ENCODE measurements around the gene MARVELD1.
"Not testable (repeated sequence)": the region's sequence is repeated elsewhere in the genome, so short reads cannot be mapped to it uniquely, and the experiment has no call there.

MARVELD1 gene

DNA sequence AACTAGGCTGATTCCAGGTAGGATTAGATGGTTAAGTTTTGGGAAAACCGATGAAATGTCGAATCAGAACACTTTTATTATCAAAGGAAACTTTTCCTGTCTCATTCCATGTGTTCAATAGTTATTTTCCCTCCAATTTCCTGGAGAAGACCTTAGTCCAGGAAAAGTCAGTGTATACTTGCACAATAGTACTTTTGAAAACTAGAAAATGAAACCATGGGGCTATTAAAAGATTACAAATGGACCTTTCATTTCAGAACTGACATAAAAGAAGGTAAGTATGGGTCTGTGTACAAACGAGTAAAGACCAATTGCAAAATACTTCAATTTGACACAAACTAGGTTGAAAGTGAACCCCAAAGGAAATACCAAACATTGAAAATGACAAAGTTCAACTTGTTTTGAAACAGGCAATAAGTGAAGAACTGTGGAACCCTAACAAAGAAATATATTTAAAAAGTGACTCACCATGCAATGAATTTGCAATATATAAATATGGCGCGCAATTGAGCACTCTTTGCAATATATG is 28.6 kb upstream of the MARVELD1 start:
- no peak for DNase-seq (ENCODE audit: low read depth in 1 of 2, low spot score in 1 of 2)
- in situ Hi-C loops (cut with HindIII; ENCODE audit: low pct_unique_long_range_greater_than_20kb, low sequenced_read_pairs), result no loop called here
- no peak for TF ChIP-seq JUND (IDR thresholded peaks at IDR 0.05; ENCODE audit: low read depth)

DNA sequence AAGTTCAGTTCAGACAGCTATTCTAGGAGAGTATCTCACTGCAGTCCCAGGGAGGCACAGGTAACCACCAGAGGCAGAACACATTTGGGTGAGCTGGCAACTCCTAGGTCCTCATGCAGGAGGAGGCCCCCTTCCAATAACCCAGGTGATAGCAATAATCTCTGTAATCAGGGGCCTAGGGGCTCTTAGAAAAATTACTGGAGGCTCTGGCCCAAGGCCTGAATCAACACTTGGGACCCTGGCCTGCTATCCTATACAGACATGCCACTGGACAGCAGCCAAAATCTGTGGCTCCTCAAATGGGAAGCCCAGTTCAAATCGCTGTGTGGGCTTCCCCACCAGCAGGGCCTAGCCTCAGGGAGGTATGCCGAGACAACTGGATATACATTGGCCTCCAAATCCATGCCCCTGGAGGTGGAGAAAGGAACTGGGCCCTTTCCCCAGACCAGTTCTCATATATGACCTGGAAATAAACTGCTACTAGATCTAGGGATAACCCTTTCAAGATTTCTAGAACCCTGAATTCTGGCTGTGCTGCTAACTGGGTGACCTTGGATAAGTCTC is 28.1 kb upstream of the MARVELD1 start:
- no peak for TF ChIP-seq JUND (IDR thresholded peaks at IDR 0.05; ENCODE audit: low read depth)
- peak in 1 of 2 experiments; percentile 63 for DNase-seq (ENCODE audit: low read depth in 1 of 2, low spot score in 1 of 2)
- in situ Hi-C loops (cut with HindIII; ENCODE audit: low pct_unique_long_range_greater_than_20kb, low sequenced_read_pairs), result no loop called here

DNA sequence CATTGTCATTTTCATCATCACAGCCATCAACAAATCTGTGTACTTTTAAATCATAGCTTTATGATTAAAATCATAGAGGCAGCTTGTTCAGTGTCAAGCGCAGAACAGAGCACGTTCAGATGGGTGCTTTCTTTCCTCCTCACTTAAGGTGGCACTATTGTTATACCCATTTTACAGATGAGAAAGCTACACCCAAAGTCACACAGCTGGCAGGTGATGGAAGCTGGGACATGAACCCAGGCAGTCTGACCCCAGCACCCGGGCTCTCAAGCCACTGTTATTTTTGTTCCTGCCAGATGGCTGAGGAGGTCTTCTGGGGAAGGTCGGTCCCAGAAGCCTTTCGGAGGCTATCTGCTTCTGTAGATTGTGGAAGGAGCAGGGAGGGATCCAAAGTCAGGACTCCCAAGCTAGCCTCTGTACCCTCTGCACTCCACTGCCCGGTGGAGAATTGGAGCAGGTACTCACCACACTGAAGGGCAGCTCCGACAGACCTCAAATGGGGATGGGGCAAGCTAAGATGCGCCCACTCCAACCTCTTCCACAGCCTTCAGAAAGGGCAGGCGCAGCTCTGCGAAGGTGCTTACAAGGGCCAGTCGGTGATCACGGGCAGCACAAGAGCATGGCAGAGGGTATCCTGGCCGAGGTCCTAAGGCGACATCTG is 27.1 kb upstream of the MARVELD1 start:
- no peak for TF ChIP-seq JUND (IDR thresholded peaks at IDR 0.05; ENCODE audit: low read depth)
- peak in 1 of 2 experiments; percentile 31 for DNase-seq (ENCODE audit: low read depth in 1 of 2, low spot score in 1 of 2)
- in situ Hi-C loops (cut with HindIII; ENCODE audit: low pct_unique_long_range_greater_than_20kb, low sequenced_read_pairs), result no loop called here

DNA sequence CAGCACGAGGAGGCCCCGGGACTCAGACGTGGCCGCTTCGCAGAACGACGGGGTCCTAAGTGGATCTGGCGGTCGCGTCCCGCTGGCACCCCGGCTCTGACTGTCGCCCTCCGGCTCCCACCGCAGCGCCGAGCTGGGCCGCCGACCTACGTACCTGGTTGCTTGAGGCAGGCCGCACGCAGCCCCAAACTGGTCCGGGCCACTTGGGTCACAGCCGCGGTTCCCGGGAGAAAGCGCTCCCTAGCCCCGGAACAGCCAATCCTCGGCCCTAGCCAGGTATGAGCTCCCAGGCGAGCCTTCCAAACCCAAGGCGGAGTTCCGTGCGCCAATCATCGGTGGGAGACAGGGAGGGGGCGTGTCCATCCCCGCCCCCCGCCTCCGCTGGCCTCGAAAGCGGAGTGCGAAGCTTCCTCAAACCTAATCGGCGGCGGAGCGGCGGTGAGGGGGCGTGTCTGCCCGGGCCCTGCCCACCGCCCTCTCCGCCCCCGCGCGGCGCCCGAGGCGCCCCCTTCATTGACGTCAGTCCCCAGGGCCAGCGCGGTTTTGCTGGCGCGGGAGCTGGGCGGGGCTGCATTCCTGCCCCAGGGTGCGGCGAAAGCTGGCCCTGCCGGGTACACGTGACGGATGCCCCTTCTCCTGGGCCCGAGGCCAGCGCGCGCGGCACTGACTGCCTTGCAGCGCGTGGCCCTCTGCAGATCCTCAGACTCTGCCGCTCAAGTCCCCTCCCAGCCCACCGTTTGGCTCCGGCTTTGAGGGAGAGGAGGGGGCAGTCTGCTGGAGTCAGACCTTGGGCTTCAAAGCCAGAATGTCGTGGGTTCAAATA is 26.4 kb upstream of the MARVELD1 start, which contains the start of gene AVPI1:
AVPI1 (minus strand) TSS at position 280 of the 823 bp plus-strand sequence. CDS start 7,336 bp downstream, outside the sequence.
- TF ChIP-seq JUND (IDR thresholded peaks at IDR 0.05; ENCODE audit: low read depth), result no peak
- in situ Hi-C loops (cut with HindIII; ENCODE audit: low pct_unique_long_range_greater_than_20kb, low sequenced_read_pairs), result no loop called here
- peak; percentile 98 to 99 for DNase-seq (ENCODE audit: low read depth in 1 of 2, low spot score in 1 of 2)

DNA sequence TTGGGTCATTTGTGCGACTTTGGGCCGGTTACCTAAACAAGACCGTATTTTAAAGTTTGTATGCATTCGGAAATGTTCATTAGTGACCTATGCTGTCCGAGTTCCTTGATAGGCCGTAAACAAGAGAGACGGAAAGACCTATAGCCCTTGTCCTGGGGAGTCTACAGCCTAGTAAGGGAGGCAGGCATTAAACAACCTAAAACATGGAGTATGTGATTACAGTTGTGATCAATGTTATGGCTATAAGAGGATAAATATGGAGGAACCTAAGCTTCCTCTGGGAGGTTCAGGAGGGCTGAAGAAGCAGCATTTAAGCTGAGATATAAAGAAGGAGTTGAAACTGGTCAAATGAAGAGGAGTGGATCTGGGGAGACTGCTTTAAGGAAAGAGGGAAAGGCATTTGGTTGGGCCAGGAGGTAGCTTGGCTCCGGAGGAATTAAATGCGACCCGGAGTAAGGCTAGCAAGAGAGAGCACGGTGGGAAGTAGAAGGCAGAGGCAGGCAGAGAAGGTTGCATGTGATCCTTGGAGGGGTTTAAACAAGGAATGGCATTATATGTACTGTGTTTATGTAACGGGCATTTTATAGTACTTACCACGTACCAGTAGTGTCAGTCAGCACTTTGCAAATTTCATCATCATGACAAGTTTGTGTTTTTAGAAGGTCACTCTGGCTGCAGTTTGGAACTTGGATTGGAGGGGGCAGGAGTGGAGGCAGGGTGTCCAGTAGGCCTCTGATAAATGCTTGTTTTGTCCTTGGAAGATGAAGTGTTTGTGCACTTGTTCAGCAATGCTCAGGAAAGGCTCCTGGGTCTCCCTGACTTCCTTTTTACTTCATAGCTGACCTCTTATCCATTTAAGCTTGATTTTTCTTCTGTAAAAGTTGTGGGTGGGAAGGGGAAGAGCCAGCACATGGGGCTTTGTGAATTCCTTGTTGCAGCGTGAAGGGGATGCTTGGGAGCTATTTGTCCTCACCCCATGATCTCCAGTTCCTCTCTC is 25.4 kb upstream of the MARVELD1 start:
- in situ Hi-C loops (cut with HindIII; ENCODE audit: low pct_unique_long_range_greater_than_20kb, low sequenced_read_pairs), result no loop called here
- DNase-seq (ENCODE audit: low read depth in 1 of 2, low spot score in 1 of 2), result no peak
- TF ChIP-seq JUND (IDR thresholded peaks at IDR 0.05; ENCODE audit: low read depth), result no peak

DNA sequence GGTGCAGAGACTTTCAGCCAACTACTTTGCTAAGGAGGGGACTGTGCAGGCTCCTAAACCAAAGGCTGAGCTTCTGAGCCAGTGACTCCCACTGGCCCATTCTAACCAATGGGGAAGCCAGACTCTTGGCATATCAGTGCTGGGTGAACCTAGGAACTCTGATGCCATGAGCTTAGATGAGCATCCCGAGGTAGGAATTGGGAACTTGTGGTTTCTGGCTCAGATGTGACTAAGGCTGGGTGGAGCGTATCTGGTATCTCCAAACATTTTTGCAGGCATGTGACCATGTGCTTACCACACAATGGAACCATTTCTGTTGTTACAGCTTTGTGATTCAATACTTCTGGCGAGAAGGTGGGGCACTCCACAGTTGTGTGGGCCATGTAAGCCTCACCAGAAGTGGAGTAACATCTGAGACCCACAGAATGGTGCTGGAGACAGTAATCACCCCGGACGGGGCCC is 23.9 kb upstream of the MARVELD1 start:
- in situ Hi-C loops (cut with HindIII; ENCODE audit: low pct_unique_long_range_greater_than_20kb, low sequenced_read_pairs), result no loop called here
- TF ChIP-seq JUND (IDR thresholded peaks at IDR 0.05; ENCODE audit: low read depth), result no peak
- DNase-seq (ENCODE audit: low read depth in 1 of 2, low spot score in 1 of 2), result no peak

DNA sequence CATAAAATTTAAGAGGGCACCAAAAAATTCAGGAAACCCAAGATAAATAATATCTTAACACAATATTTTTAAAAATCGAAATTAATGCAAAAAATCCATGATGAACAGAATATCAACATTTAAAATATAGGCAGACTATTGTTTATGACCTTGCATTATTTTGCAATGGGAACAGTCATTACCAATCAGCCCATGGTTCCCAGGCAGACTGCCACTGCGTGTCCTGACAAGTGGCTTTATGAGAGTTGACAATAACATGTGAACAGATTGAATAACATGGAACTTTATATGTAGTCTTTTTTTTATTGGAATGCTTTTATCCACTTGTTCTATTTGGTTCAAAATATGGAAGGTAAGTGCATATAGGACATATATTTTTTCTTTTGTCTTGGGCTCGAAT is 23.4 kb upstream of the MARVELD1 start:
- no peak for TF ChIP-seq JUND (IDR thresholded peaks at IDR 0.05; ENCODE audit: low read depth)
- in situ Hi-C loops (cut with HindIII; ENCODE audit: low pct_unique_long_range_greater_than_20kb, low sequenced_read_pairs), result no loop called here
- DNase-seq (ENCODE audit: low read depth in 1 of 2, low spot score in 1 of 2), result no peak

DNA sequence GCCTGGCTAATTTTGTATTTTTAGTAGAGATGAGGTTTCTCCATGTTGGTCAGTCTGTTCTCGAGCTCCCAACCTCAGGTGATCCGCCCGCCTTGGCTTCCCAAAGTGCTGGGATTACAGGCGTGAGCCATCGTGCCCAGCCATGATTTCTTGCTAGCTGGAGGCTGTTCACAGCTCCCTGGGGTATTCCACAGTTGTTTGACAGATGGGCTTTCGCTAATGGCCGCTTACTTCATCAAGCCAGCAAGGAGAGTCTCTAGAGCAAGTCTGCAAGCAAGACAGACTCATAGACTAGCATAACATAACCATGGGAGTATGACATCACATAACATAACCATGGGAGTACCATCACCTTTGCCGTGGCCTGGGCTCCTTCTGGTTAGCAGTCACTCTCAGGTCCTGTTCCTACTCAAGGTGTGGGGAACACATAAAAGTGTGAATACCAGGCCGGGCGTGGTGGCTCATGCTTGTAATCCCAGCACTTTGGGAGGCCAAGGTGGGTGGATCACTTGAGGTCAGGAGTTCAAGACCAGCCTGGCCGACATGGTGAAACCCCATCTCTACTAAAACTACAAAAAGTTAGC is 15.4 kb upstream of the MARVELD1 start:
- in situ Hi-C loops (cut with HindIII; ENCODE audit: low pct_unique_long_range_greater_than_20kb, low sequenced_read_pairs), result not testable (repeated sequence)

DNA sequence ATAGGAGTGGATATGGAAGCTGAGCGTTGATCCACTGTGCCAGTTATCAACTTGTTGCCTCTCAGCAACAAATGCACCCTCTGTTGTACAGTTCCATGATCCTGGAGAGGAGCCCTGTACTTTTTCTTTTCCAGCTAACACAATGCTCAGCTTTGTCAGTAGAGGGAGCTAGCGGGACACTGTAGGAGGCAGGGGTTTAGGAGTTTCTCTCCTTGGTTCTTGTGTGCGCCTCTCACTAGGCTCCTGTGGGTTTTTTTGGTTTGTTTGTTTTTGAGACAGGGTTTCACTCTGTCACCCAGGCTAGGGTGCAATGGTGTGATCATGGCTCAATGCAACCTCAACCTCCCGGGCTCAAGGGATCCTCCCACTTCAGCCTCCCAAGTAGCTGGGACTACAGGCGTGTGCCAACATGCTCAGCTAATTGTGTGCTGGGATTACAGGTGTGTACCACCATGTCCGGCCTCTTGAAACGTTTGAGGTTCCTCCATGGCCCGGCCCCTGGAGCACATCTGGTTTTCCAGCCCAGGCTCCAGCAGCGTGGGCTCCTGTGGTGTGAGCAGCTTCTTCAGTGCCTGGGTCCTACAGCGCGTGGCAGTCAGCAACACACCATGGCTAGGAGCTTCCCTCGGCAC is 12.0 kb upstream of the MARVELD1 start:
- peak; percentile 86 to 89 for DNase-seq (ENCODE audit: low read depth in 1 of 2, low spot score in 1 of 2)
- in situ Hi-C loops (cut with HindIII; ENCODE audit: low pct_unique_long_range_greater_than_20kb, low sequenced_read_pairs), result no loop called here
- no peak for TF ChIP-seq JUND (IDR thresholded peaks at IDR 0.05; ENCODE audit: low read depth)

More for the DNA sequence above, 15.4 kb upstream of the MARVELD1 start:
- DNase-seq (ENCODE audit: low read depth in 1 of 2, low spot score in 1 of 2), result not testable (repeated sequence)

DNA sequence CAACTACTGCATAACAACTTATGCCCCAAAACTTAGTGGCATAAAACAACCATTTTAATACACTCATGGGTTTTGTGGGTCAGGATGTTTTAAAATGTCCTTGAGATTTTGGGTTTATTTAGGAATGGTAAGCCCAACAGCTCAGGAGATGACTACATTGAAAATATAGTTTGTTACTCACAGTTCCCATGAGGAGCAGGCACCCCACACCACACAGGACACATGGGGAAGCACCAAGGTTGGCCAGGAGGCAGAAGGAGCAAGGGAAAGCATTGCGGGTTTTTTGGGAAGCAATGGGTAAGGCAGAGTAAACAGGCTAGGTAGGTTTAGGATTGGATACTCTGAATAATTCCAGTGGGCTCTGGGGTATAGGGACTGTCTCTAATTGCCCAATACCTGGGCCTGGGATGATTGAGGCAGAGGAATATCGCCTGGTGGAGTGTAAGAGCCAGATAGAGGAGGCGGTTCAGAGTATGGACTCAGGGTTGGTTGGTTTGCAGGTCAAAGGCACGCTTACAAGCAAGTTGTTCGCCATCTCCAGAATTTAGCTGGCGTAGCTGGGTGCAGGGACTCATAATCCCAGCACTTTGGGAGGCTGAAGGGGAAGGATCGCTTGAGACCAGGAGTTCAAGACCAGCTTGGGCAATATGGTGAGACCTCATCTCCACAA is 10.0 kb upstream of the MARVELD1 start:
- no peak for DNase-seq (ENCODE audit: low read depth in 1 of 2, low spot score in 1 of 2)
- in situ Hi-C loops (cut with HindIII; ENCODE audit: low pct_unique_long_range_greater_than_20kb, low sequenced_read_pairs), result no loop called here
- no peak for TF ChIP-seq JUND (IDR thresholded peaks at IDR 0.05; ENCODE audit: low read depth)

DNA sequence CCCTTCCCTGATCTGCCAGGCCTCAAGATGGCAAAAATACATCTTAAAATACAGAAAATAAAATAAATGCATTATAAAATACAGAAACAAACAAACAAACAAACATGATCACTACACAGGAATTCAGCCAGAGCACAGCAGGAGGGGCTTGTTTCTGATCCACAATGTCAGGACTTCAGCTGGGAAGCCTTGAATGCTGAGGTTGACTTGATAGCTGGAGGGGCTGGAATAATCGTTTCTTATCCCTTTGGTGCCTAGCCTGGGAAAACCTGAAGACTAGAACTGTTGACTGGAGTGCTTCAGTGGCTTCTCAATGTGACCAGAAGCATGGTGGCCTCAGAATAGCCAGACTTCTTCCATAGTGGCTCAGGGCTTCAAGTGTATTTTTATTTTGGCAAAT is 9.2 kb upstream of the MARVELD1 start:
- DNase-seq (ENCODE audit: low read depth in 1 of 2, low spot score in 1 of 2), result no peak
- no peak for TF ChIP-seq JUND (IDR thresholded peaks at IDR 0.05; ENCODE audit: low read depth)
- in situ Hi-C loops (cut with HindIII; ENCODE audit: low pct_unique_long_range_greater_than_20kb, low sequenced_read_pairs), result no loop called here

Data from T47D (cell line).